Left lung (tissue), 10 donors: ENCODE results near the gene NCEH1. TPM values are rescaled to one million over a fixed set of nuclear protein-coding genes. Genes with fewer than 3 reads are reported as not detected.

Experiments
- ATAC-seq: fragments of 200-7000 bp; cut with Tn5 transposase; one replicate; pipeline ENCODE4 v1.9.1; 2020; ENCODE audit warnings: moderate library complexity
- DNase-seq, 4 donors: peaks; one replicate each; pipeline ENCODE4 v3.0.0-alpha.2; 2013 to 2020
- H3K27ac ChIP-seq, 2 donors: fragments of 200-600 bp; sonication (generic) in 1 of 2; one replicate each; pipeline versions ENCODE4 v1.5.0 to v1.8.0; 2020 to 2021
- H3K27me3 ChIP-seq, 2 donors: fragments of 200-600 bp; sonication (generic) in 1 of 2; one replicate each; pipeline versions ENCODE4 v1.5.0 to v1.8.0; 2020 to 2021
- H3K36me3 ChIP-seq, 2 donors: fragments of 200-600 bp; sonication (generic) in 1 of 2; one replicate each; pipeline versions ENCODE4 v1.5.0 to v1.8.0; 2020 to 2021
- H3K4me1 ChIP-seq, 2 donors: fragments of 200-600 bp; one replicate each; pipeline ENCODE4 v1.8.0; 2021
- H3K4me3 ChIP-seq, 2 donors: fragments of 200-600 bp; sonication (generic) in 1 of 2; one replicate each; pipeline versions ENCODE4 v1.5.0 to v1.8.0; 2020 to 2021; ENCODE audit warnings: mild to moderate bottlenecking in 1 of 2
- H3K9me3 ChIP-seq, 2 donors: fragments of 200-600 bp; sonication (generic) in 1 of 2; one replicate each; pipeline versions ENCODE4 v1.5.0 to v1.8.0; 2020 to 2021
- CTCF ChIP-seq, 2 donors: fragments of 200-600 bp; sonication (generic) in 1 of 2; IDR thresholded peaks; one replicate each; pipeline versions ENCODE4 v1.5.0 to v1.8.0; 2021; ENCODE audit warnings: antibody characterized with exemption in 2 of 2
- intact Hi-C, 2 donors: fragments of 100-400 bp; cut with DNase I; formaldehyde crosslinking; loops; one replicate each; pipeline versions ENCODE4 v1.11.2 to v1.14.2; 2022
- polyA plus RNA-seq, 6 donors: library from polyadenylated mRNA; unstranded; fragments of 120-200 nt; gene quantifications; one replicate each; pipeline ENCODE4 v1.2.1, GENCODE V29; 2013; ENCODE audit not compliant: insufficient read length in 6 of 6
- total RNA-seq, 2 donors: library from RNA; stranded (reverse); fragmentation: NEBNext Ultra II Directional; extraction: Animal tissue kit (Norgen Biotek cat#: 25700); gene quantifications; one replicate each; pipeline ENCODE4 v1.2.1, GENCODE V29; 2021
- donor health status: DM: no; HTN: yes; CAD: no.
- donor health status: DM: no; HTN: no; CAD: no.

The NCEH1 gene
- total and polyA plus RNA-seq, 8 donors: 2.8 to 66.6 (median 3.3) TPM

GRCh38 chr3:172751175-172751704 lies 40.4 kb upstream of the NCEH1 start:
- H3K36me3 ChIP-seq: peaks cover 0 to 10% of the 10 kb centered on the region in 2 donors
- H3K9me3 ChIP-seq: no peaks in the 10 kb centered on the region
- H3K27ac ChIP-seq: peak overlapping the region; percentile 91 to 92
- DNase-seq (no peak), ATAC-seq (peak; percentile 42)
- H3K4me1 ChIP-seq: peaks cover 6 to 31% of the 10 kb centered on the region in 2 donors
- H3K4me3 ChIP-seq: peak overlapping the region; percentile 80 to 90
- H3K27me3 ChIP-seq: no peaks in the 10 kb centered on the region
- intact Hi-C loops: no loop called here
- no peak for TF ChIP-seq CTCF (IDR thresholded peaks at IDR 0.05)

DNA sequence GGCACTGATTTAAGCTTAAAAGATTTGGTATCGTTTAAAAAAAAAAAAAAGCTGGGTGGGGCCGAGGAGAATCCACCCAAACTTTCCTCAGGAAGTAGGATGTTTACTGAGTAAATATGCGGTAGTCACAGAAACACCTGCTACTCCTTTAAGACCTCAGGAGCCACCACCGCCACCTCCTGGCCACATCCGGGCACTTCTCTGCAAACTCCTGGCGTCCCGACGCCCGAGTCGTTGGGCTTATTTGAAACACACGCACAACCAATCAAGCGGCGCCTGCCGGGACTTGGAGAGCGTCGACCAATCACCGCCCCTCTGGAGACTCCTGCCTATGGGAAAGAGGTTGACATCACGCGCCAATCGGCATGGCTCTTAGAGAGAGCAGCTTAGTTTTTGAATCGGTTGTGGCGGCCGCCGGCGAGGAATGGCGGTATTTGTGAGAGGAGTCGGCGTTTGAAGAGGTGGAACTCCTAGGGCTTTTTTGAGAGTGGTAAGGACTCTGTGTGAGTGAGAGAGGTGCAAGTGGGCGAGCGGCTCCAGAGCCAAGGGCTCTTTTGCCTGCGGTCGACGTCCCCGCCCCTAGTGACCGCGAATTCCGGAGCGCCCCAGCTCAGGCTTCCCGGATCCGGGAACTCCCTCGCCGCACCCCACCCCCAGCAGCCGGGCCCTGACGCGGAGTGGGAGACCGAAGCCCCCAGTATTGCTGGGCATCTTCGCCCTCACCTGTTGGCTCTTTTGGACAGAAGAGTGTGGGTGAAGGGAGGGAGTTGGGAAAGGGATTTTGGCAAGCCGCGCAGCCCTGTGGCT lies 39.7 kb upstream of the NCEH1 start, which contains the start of gene ECT2:
ECT2 (plus strand) TSS at position 359 of the 807 bp plus-strand sequence. CDS start 3,805 bp downstream, outside the sequence.
- TF ChIP-seq CTCF (IDR thresholded peaks at IDR 0.05): peak; percentile 41 to 85
- H3K9me3 ChIP-seq: no peaks in the 10 kb centered on the region
- intact Hi-C loops: no loop called here
- peaks cover 0 to 4% of the 10 kb centered on the region in 2 donors for H3K36me3 ChIP-seq
- peak within 1 kb of the TSS; percentile 91 to 92 for H3K27ac ChIP-seq
- peaks cover 6 to 31% of the 10 kb centered on the region in 2 donors for H3K4me1 ChIP-seq
- ATAC-seq (peak; percentile 95), DNase-seq (peak; percentile 97 to 99 (median 98))
- H3K27me3 ChIP-seq: no peaks in the 10 kb centered on the region
- peak within 1 kb of the TSS; percentile 80 to 90 for H3K4me3 ChIP-seq

DNA sequence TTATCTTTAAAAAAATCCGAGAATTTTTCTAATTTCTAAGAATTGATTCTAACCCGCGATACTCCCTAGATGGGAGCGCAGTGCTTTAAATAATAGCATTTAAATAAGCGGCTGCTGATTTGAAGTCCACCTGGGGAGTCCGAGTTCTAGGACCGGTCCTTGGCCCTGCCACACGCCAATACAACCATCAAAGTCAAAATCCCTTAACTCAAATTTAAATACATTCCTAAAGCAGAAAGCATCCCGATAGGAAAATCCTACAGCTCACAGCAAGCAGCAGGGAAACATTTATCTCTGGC lies 39.2 kb upstream of the NCEH1 start:
- ATAC-seq: peak; percentile 0
- peak overlapping the region; percentile 81 to 92 for H3K27ac ChIP-seq

DNA sequence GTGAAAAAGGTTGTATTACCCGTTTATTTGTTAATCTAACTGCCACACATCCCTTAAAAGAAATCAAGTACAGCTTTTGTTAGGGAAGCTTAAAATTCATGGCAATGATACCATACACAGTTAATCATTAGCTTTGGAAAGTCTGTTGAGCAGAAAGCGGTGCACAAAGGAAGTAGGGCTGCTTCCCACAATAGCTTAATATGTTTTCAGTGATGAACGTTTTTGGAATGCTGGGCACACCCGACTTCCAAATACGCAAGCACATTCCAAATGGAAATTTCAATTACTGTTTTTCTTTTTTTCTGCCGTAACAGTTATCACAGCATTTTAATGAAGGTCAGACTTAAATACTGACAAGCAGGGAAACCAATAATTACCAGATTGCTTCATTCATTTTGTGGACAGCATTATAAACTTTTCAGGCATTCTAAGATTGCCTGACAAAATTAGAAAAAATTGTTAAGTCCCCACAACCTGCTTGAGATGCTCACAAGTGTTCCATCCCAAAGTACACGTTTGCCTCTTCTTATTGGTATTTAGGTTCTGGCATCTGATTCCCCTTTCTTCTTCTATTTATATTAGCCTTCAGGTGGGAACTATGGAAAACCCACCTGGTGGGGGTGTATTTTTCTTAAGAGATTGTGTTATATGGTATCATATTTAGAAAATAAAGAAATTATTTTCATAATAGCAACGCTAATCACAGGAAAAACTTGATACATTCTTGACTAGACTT lies 38.5 kb upstream of the NCEH1 start:
- Histone ChIP-seq H3K36me3 (no peaks in the 10 kb centered on the region), H3K9me3 (no peaks in the 10 kb centered on the region), H3K27ac (peak overlapping the region; percentile 81 to 92), H3K27me3 (no peaks in the 10 kb centered on the region), H3K4me3 (peak overlapping the region; percentile 80 to 90), H3K4me1 (peaks cover 6 to 31% of the 10 kb centered on the region in 2 donors)
- peak in 1 of 4 donors; percentile 42 for DNase-seq
- TF ChIP-seq CTCF (IDR thresholded peaks at IDR 0.05): no peak
- intact Hi-C loops: no loop called here
- peak; percentile 49 for ATAC-seq

More for the DNA sequence above, 39.2 kb upstream of the NCEH1 start:
- intact Hi-C loops: no loop called here
- Histone ChIP-seq H3K4me3 (peak overlapping the region; percentile 80 to 90), H3K9me3 (no peaks in the 10 kb centered on the region), H3K4me1 (peaks cover 6 to 31% of the 10 kb centered on the region in 2 donors), H3K27me3 (no peaks in the 10 kb centered on the region), H3K36me3 (no peaks in the 10 kb centered on the region)
- no peak for TF ChIP-seq CTCF (IDR thresholded peaks at IDR 0.05)
- DNase-seq: no peak

DNA sequence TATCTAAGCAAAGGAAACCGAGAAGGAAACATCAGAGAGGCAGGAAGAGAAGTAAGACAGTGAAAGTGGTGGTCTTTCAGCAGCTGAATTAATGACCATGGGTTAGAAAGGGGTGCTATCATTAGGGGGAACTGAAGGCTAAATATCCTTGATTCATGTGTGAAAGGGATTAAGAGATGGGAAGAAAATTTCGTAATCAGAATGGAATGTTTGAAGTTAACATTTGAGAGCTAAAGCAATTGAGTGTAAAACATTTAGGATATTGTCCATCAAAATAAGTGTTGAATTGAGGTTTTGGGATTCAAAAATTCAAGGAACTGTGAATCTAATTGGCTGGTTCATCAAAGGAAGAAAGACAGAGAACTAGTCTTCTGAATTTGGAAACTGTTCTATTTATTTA lies 35.6 kb upstream of the NCEH1 start:
- TF ChIP-seq CTCF (IDR thresholded peaks at IDR 0.05): no peak
- intact Hi-C loops: no loop called here
- no peaks in the 10 kb centered on the region for H3K36me3 ChIP-seq
- no peak overlapping the region for H3K27ac ChIP-seq
- no peak overlapping the region for H3K4me3 ChIP-seq
- no peak for DNase-seq
- H3K27me3 ChIP-seq: no peaks in the 10 kb centered on the region
- H3K9me3 ChIP-seq: no peaks in the 10 kb centered on the region
- H3K4me1 ChIP-seq: peaks cover 6 to 12% of the 10 kb centered on the region in 2 donors
- ATAC-seq: no peak
